A549 (cell line): ENCODE data around the gene DEDD2. TPM values are rescaled to one million over a fixed set of nuclear protein-coding genes. Genes with fewer than 3 reads are reported as not detected.

Experiments
- ATAC-seq, 2 experiments: fragments of 200-7000 bp in 1 of 2; fragments of >200 bp in 1 of 2; cut with Nextera tagmentation in 1 of 2; cut with Tn5 transposase in 1 of 2; 3 replicates each; pipeline versions ENCODE4 v1.8.0 to v1.9.1; 2018 to 2020; ENCODE audit warnings: mild to moderate bottlenecking in 1 of 2, moderate library complexity in 1 of 2
- CTCF ChIA-PET: fragments of 300-600 bp; sonication (Branson Sonifier 250); formaldehyde crosslinking; extraction: SDS; loops from one replicate; lab custom pipeline; 2021; ENCODE audit warnings: antibody characterized with exemption, inconsistent platforms; lab: Yijun Ruan, JAX
- POLR2A ChIA-PET: fragments of 350-600 bp; formaldehyde crosslinking; extraction: SDS; loops from one replicate; lab custom pipeline; 2021; ENCODE audit warnings: antibody characterized with exemption, inconsistent platforms; lab: Yijun Ruan, JAX
- DNase-seq, 2 experiments: peaks; one replicate each; pipeline versions ENCODE4 v3.0.0 to v3.0.0-alpha.2; 2011 to 2016; ENCODE audit warnings: low read depth in 1 of 2, low spot score in 1 of 2
- FAIRE-seq: peaks from 2 replicates; lab custom pipeline; 2011; peaks lifted over from hg19 to GRCh38; lab: Jason Lieb, UNC
- H3K27ac ChIP-seq, 2 experiments: fragments of >200 bp; sonication (Bioruptor Twin); formaldehyde crosslinking; 3 replicates each; pipeline ENCODE4 v1.5.1; 2016 to 2017
- H3K4me1 ChIP-seq: fragments of >200 bp; sonication (Bioruptor Twin); formaldehyde crosslinking; 3 replicates; pipeline ENCODE4 v1.6.1; 2016
- H3K4me2 ChIP-seq: fragments of >200 bp; sonication (Bioruptor Twin); formaldehyde crosslinking; 3 replicates; pipeline ENCODE4 v1.6.1; 2016
- H3K4me3 ChIP-seq: fragments of >200 bp; sonication (Bioruptor Twin); formaldehyde crosslinking; 3 replicates; pipeline ENCODE4 v1.5.1; 2016
- H3K9me3 ChIP-seq: fragments of >200 bp; sonication (Bioruptor Twin); formaldehyde crosslinking; 3 replicates; pipeline ENCODE4 v1.6.1; 2016
- CBX2 ChIP-seq: fragments of 200-600 bp; sonication (generic); IDR thresholded peaks from 2 replicates; pipeline ENCODE4 v1.6.1; 2016; ENCODE audit warnings: low read depth, mild to moderate bottlenecking, borderline replicate concordance
- CEBPB ChIP-seq, 2 experiments: fragments of >200 bp in 1 of 2; sonication (Bioruptor Twin) in 1 of 2; formaldehyde crosslinking in 1 of 2; IDR thresholded peaks; 2 replicates each; pipeline ENCODE4 v1.6.1; 2012 to 2016
- CHD2 ChIP-seq: fragments of 150-350 bp; IDR thresholded peaks from 2 replicates; pipeline ENCODE4 v1.6.1; 2014; ENCODE audit warnings: low read length; ENCODE audit not compliant: partially characterized antibody
- CHD4 ChIP-seq: fragments of 200-600 bp; sonication (generic); IDR thresholded peaks from 2 replicates; pipeline ENCODE4 v1.6.1; 2016; ENCODE audit warnings: antibody characterized with exemption, mild to moderate bottlenecking, borderline replicate concordance
- E2F6 ChIP-seq: IDR thresholded peaks from 2 replicates; pipeline ENCODE4 v1.6.1; 2012; ENCODE audit warnings: low read depth, borderline replicate concordance
- EHF ChIP-seq: fragments of 250-450 bp; sonication (Bioruptor Pico); IDR thresholded peaks from 2 replicates; pipeline ENCODE4 v1.5.0; 2020; ENCODE audit warnings: mild to moderate bottlenecking
- EHMT2 ChIP-seq: fragments of 200-600 bp; sonication (generic); IDR thresholded peaks from 2 replicates; pipeline ENCODE4 v1.6.1; 2016; ENCODE audit warnings: antibody characterized with exemption, low read depth, mild to moderate bottlenecking, moderate library complexity
- ELK1 ChIP-seq: fragments of 150-350 bp; IDR thresholded peaks from 2 replicates; pipeline ENCODE4 v1.6.1; 2014; ENCODE audit warnings: low read depth, mild to moderate bottlenecking, low read length
- EP300 ChIP-seq, 2 experiments: fragments of >200 bp; sonication (Bioruptor Twin); formaldehyde crosslinking; IDR thresholded peaks; 2 replicates in 1 of 2; 3 replicates in 1 of 2; pipeline ENCODE4 v1.6.1; 2016 to 2017
- ESRRA ChIP-seq: fragments of 150-350 bp; IDR thresholded peaks from 2 replicates; pipeline ENCODE4 v1.6.1; 2014; ENCODE audit warnings: mild to moderate bottlenecking, low read length, borderline replicate concordance
- GATA3 ChIP-seq: IDR thresholded peaks from 2 replicates; pipeline ENCODE4 v1.6.1; 2012; ENCODE audit warnings: borderline replicate concordance
- HDAC2 ChIP-seq: fragments of 200-600 bp; sonication (generic); IDR thresholded peaks from 2 replicates; pipeline ENCODE4 v1.6.1; 2016
- HOXA7 ChIP-seq: fragments of 250-450 bp; sonication (Bioruptor Pico); IDR thresholded peaks from 2 replicates; pipeline ENCODE4 v1.5.0; 2020; ENCODE audit warnings: mild to moderate bottlenecking, moderate library complexity
- JUNB ChIP-seq: fragments of >200 bp; sonication (Bioruptor Twin); formaldehyde crosslinking; IDR thresholded peaks from 2 replicates; pipeline ENCODE4 v1.6.1; 2016
- KDM1A ChIP-seq: fragments of 200-600 bp; sonication (generic); IDR thresholded peaks from 2 replicates; pipeline ENCODE4 v1.6.1; 2016; ENCODE audit warnings: low read depth, mild to moderate bottlenecking
- MAFK ChIP-seq: fragments of 450-650 bp; IDR thresholded peaks from 2 replicates; pipeline ENCODE4 v1.6.1; 2014; ENCODE audit not compliant: partially characterized antibody
- NR3C1 ChIP-seq: fragments of >200 bp; sonication (Bioruptor Twin); formaldehyde crosslinking; IDR thresholded peaks from 3 replicates; pipeline ENCODE4 v1.6.1; 2017
- PHF8 ChIP-seq: fragments of 200-600 bp; sonication (generic); IDR thresholded peaks from 2 replicates; pipeline ENCODE4 v1.6.1; 2016; ENCODE audit warnings: low read depth, mild to moderate bottlenecking, antibody characterized with exemption, moderate library complexity, borderline replicate concordance
- POLR2A ChIP-seq: IDR thresholded peaks from 2 replicates; pipeline ENCODE4 v1.6.1; 2012; ENCODE audit warnings: mild to moderate bottlenecking, low read length
- RCOR1 ChIP-seq: fragments of 150-350 bp; IDR thresholded peaks from 2 replicates; pipeline ENCODE4 v1.6.1; 2014; ENCODE audit warnings: antibody characterized with exemption, low read length, low read depth
- RFX5 ChIP-seq: fragments of 450-650 bp; IDR thresholded peaks from 2 replicates; pipeline ENCODE4 v1.7.1; 2014; ENCODE audit warnings: antibody characterized with exemption, mild to moderate bottlenecking, moderate library complexity
- SMC3 ChIP-seq: fragments of >200 bp; sonication (Bioruptor Twin); formaldehyde crosslinking; IDR thresholded peaks from 3 replicates; pipeline ENCODE4 v1.6.1; 2018; ENCODE audit warnings: inconsistent platforms
- USF2 ChIP-seq: fragments of 450-650 bp; IDR thresholded peaks from 2 replicates; pipeline ENCODE4 v1.6.1; 2014; ENCODE audit warnings: antibody characterized with exemption
- ZNF302 ChIP-seq: fragments of 250-450 bp; sonication (Bioruptor Pico); IDR thresholded peaks from 2 replicates; pipeline ENCODE4 v1.9.0; 2021; ENCODE audit warnings: inconsistent platforms, mild to moderate bottlenecking, moderate library complexity
- ZSCAN20 ChIP-seq: fragments of 250-450 bp; sonication (Bioruptor Pico); IDR thresholded peaks from 2 replicates; pipeline ENCODE4 v1.8.0; 2022; ENCODE audit warnings: mild to moderate bottlenecking, moderate library complexity
- WGBS: methylation state at CpG from one replicate; pipeline ENCODE4 v1.1.6; 2017; ENCODE audit errors: missing lambda C conversion rate; 5-methylcytosine and 5-hydroxymethylcytosine counted together
- polyA plus RNA-seq, 4 experiments: library from polyadenylated mRNA; depleted of rRNA in 3 of 4; stranded (reverse); fragments of >200 nt; fragmentation: RNase III in 1 of 4; extraction: RNeasy Plus Mini Kit Qiagen cat#74134 plus additional on column Dnase treatment in 1 of 4; gene quantifications; 2 replicates in 3 of 4; 3 replicates in 1 of 4; pipeline ENCODE4 v1.2.3, GENCODE V29; 2011 to 2017
- TF ChIP-seq, protein P1 (sequence below): fragments of >200 bp; sonication (Bioruptor Twin); formaldehyde crosslinking; IDR thresholded peaks from 2 replicates; pipeline ENCODE4 v1.6.1; 2016
- TF ChIP-seq, protein P2 (sequence below): IDR thresholded peaks from 2 replicates; pipeline ENCODE4 v1.6.1; 2012
- TF ChIP-seq, protein P3 (sequence below): fragments of >200 bp; sonication (Bioruptor Twin); formaldehyde crosslinking; IDR thresholded peaks from 3 replicates; pipeline ENCODE4 v1.5.1; 2016

DEDD2 gene
- polyA plus RNA-seq, 2 of the 4 experiments (the other 2 are of a cell fraction) = 30.8 to 54.1 TPM

DNA sequence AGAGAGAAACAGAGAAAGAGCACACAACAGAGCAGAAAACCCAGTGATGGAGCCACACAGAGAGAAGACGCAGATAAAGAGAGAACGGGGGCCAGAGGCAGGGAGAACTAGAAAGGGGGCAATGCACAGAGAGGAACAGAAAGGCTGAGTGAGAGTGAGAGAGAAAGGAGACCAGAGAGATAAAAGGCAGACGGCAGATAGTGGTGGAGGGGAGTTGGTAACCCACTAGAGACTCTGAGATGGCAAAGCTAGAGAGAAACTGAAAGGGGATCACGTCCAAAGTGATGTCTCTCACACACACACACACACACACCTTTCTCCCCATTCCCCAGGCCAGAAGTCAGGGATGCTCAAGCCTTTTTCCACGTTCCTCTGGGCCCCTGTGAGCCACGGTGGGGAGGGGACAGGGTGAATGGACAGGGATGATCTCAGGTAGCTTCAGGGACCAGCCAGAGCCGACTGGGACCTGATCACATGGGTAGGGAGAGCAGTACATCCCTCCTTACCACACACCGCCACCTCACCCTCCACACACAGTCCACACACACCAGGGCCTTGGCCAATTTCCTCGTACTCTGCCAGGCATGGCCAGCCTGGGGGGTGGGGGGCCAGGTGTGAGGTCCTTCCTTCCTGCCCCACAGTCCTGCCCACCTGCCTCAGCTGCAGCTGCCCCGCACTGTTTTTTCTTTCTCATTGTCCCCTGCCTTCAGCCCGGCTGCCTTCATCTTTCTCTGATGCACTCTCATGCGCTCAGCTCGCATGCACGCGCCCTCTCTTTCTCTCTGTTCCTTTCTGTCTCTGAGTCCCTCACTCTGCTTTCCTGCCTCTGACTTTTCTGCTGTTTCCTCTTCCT lies 62.8 kb downstream of the DEDD2 start:
- CTCF ChIA-PET = interaction anchor here (1.0 to 2.5 kb wide), 9 partner anchors 11 to 144 kb away, joined by 3 to 17 read pairs (median 4); partner anchors contain the start of gene POU2F2
- POLR2A ChIA-PET = no interaction called here
- H3K27ac ChIP-seq = no peak overlapping the region
- no peaks in the 10 kb centered on the region for H3K9me3 ChIP-seq
- no peak overlapping the region for H3K4me3 ChIP-seq
- ATAC-seq (peak; percentile 28 to 57; a peak in 3 of 6 replicates), DNase-seq (no peak)
- H3K4me2 ChIP-seq = no peak overlapping the region
- 60% methylated on average over 15 of the region's 15 CpGs for WGBS
- no peaks in the 10 kb centered on the region for H3K4me1 ChIP-seq
- TF ChIP-seq ESRRA (no peak), MAFK (no peak), ZNF302 (CRISPR knock-in tag) (no peak), RCOR1 (no peak), USF2 (no peak), CHD2 (no peak), RFX5 (no peak), EHF (CRISPR knock-in tag) (no peak), CBX2 (no peak), HDAC2 (no peak), GATA3 (no peak), PHF8 (no peak), CHD4 (no peak), ELK1 (no peak), NR3C1 (no peak), SMC3 (no peak), EHMT2 (no peak)
- TF ChIP-seq, protein P1, sequence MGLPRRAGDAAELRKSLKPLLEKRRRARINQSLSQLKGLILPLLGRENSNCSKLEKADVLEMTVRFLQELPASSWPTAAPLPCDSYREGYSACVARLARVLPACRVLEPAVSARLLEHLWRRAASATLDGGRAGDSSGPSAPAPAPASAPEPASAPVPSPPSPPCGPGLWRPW = no peak
- TF ChIP-seq, protein P2, sequence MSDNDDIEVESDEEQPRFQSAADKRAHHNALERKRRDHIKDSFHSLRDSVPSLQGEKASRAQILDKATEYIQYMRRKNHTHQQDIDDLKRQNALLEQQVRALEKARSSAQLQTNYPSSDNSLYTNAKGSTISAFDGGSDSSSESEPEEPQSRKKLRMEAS = no peak
- TF ChIP-seq, protein P3, sequence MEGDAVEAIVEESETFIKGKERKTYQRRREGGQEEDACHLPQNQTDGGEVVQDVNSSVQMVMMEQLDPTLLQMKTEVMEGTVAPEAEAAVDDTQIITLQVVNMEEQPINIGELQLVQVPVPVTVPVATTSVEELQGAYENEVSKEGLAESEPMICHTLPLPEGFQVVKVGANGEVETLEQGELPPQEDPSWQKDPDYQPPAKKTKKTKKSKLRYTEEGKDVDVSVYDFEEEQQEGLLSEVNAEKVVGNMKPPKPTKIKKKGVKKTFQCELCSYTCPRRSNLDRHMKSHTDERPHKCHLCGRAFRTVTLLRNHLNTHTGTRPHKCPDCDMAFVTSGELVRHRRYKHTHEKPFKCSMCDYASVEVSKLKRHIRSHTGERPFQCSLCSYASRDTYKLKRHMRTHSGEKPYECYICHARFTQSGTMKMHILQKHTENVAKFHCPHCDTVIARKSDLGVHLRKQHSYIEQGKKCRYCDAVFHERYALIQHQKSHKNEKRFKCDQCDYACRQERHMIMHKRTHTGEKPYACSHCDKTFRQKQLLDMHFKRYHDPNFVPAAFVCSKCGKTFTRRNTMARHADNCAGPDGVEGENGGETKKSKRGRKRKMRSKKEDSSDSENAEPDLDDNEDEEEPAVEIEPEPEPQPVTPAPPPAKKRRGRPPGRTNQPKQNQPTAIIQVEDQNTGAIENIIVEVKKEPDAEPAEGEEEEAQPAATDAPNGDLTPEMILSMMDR = no peak
- TF ChIP-seq, all 56 proteins: peak for 0
- peak; percentile 43 for FAIRE-seq

- ChIA-PET CTCF (interaction anchor here (0.9 to 23.2 kb wide), 7 partner anchors 12 to 247 kb away, joined by 3 to 678 read pairs (median 10); partner anchors contain the start of gene POU2F2), POLR2A (no interaction called here)
- Histone ChIP-seq H3K4me3 (no peak overlapping the region), H3K4me2 (no peak overlapping the region), H3K9me3 (no peaks in the 10 kb centered on the region), H3K4me1 (no peaks in the 10 kb centered on the region), H3K27ac (no peak overlapping the region)
- DNase-seq (no peak), FAIRE-seq (no peak), ATAC-seq (no peak)
- WGBS = 35% methylated on average over 20 of the region's 20 CpGs
- no peak for TF ChIP-seq E2F6
- TF ChIP-seq GATA3 = no peak
- TF ChIP-seq EP300 (IDR thresholded peaks at IDR 0.05) = no peak
- no peak for TF ChIP-seq KDM1A
- no peak for TF ChIP-seq HOXA7
- no peak for TF ChIP-seq CEBPB (IDR thresholded peaks at IDR 0.05)
- TF ChIP-seq, protein P1 = no peak
- no peak for TF ChIP-seq POLR2A
- TF ChIP-seq ZSCAN20 (CRISPR knock-in tag) = no peak
- TF ChIP-seq EHF (CRISPR knock-in tag) = no peak
- no peak for TF ChIP-seq JUNB
- TF ChIP-seq, protein P3 = no peak
- TF ChIP-seq, protein P2 = no peak
These were observed 63.6 kb downstream of the DEDD2 start for GRCh38 chr19:42153672-42154433.
